ENCODE results near the gene COL5A1.

The COL5A1 gene

DNA sequence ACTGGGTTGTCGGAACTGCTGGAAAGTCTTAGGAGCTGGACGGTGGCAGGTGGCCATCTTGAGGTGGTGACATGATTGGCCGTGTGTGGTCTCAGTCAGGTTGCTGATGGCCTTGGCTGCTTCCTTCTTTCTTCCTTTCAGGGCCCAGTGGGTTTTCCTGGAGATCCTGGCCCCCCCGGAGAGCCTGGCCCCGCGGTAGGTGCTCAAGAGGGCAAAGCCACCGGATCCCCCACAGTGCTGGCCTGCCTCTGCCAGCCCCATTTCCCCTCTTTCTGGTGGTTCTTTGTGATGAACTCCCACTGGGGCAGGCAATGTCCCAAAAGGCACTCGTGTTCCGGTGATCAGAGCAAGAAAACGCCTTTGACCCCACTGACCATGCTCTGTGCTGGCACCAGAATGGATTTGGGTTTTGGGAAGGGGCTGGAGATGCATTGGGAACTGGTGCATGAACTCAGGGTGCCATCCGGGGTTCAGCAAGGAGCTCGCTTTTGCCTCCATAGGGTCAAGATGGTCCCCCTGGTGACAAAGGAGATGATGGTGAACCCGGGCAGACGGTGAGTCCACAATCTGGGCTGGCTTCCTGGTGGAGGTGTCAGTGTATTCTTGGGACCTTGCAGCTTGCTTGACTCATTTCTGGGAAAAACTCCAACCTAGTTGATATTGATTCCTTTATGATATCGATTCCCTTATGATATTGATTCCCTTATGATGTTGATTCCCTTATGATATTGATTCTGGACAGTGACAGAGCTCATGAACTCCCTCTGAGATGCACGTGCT lies 174.0 kb downstream of the COL5A1 start:
- TF ChIP-seq CEBPB (IDR thresholded peaks at IDR 0.05) (no peak), NFIC (IDR thresholded peaks at IDR 0.05) (no peak), ZBTB7A (IDR thresholded peaks at IDR 0.05; ENCODE audit: low read depth) (no peak), FOXM1 (IDR thresholded peaks at IDR 0.05; ENCODE audit: borderline replicate concordance, low read depth) (no peak), YY1 (IDR thresholded peaks at IDR 0.05; ENCODE audit: low read depth) (no peak), TCF12 (IDR thresholded peaks at IDR 0.05; ENCODE audit: low read depth) (no peak), TAF1 (IDR thresholded peaks at IDR 0.05; ENCODE audit: low read depth) (no peak), TEAD4 (IDR thresholded peaks at IDR 0.05) (no peak), CREB1 (IDR thresholded peaks at IDR 0.05; ENCODE audit: low read depth) (no peak), EP300 (IDR thresholded peaks at IDR 0.05; ENCODE audit: borderline replicate concordance) (no peak), EGR1 (IDR thresholded peaks at IDR 0.05) (no peak), RAD21 (IDR thresholded peaks at IDR 0.05; ENCODE audit: low read depth) (no peak)
- TF ChIP-seq, protein P1, sequence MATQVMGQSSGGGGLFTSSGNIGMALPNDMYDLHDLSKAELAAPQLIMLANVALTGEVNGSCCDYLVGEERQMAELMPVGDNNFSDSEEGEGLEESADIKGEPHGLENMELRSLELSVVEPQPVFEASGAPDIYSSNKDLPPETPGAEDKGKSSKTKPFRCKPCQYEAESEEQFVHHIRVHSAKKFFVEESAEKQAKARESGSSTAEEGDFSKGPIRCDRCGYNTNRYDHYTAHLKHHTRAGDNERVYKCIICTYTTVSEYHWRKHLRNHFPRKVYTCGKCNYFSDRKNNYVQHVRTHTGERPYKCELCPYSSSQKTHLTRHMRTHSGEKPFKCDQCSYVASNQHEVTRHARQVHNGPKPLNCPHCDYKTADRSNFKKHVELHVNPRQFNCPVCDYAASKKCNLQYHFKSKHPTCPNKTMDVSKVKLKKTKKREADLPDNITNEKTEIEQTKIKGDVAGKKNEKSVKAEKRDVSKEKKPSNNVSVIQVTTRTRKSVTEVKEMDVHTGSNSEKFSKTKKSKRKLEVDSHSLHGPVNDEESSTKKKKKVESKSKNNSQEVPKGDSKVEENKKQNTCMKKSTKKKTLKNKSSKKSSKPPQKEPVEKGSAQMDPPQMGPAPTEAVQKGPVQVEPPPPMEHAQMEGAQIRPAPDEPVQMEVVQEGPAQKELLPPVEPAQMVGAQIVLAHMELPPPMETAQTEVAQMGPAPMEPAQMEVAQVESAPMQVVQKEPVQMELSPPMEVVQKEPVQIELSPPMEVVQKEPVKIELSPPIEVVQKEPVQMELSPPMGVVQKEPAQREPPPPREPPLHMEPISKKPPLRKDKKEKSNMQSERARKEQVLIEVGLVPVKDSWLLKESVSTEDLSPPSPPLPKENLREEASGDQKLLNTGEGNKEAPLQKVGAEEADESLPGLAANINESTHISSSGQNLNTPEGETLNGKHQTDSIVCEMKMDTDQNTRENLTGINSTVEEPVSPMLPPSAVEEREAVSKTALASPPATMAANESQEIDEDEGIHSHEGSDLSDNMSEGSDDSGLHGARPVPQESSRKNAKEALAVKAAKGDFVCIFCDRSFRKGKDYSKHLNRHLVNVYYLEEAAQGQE (IDR thresholded peaks at IDR 0.05; ENCODE audit: low read depth), result no peak
- TF ChIP-seq, protein P2, sequence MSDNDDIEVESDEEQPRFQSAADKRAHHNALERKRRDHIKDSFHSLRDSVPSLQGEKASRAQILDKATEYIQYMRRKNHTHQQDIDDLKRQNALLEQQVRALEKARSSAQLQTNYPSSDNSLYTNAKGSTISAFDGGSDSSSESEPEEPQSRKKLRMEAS (IDR thresholded peaks at IDR 0.05), result no peak
- TF ChIP-seq, protein P3, sequence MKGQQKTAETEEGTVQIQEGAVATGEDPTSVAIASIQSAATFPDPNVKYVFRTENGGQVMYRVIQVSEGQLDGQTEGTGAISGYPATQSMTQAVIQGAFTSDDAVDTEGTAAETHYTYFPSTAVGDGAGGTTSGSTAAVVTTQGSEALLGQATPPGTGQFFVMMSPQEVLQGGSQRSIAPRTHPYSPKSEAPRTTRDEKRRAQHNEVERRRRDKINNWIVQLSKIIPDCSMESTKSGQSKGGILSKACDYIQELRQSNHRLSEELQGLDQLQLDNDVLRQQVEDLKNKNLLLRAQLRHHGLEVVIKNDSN (IDR thresholded peaks at IDR 0.05), result no peak

DNA sequence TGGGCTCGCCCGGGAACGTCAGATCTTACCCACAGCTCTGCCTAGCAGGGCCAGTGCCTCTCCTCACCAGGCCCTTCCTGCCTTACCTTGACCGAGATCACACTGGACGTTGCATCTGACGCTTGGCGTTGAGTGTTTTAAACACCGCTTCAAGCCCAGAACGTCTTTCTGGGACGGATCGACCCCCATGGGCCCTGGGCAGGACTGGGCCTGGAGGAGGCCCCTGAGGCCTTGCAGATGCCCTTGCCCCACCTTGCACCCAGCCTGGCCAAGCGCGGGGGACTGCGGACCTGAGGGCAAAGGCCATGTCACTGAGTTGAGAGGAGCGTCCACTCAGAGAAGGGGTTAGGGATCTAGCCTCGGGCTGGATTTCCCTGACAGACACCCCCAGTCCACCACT lies 174.7 kb downstream of the COL5A1 start:
- no peak for TF ChIP-seq ZBTB7A (IDR thresholded peaks at IDR 0.05; ENCODE audit: low read depth)
- no peak for TF ChIP-seq TEAD4 (IDR thresholded peaks at IDR 0.05)
- TF ChIP-seq TCF12 (IDR thresholded peaks at IDR 0.05; ENCODE audit: low read depth), result no peak
- no peak for TF ChIP-seq YY1 (IDR thresholded peaks at IDR 0.05; ENCODE audit: low read depth)
- TF ChIP-seq, protein P1 (IDR thresholded peaks at IDR 0.05; ENCODE audit: low read depth), result no peak
- TF ChIP-seq CREB1 (IDR thresholded peaks at IDR 0.05; ENCODE audit: low read depth), result no peak
- no peak for TF ChIP-seq NFIC (IDR thresholded peaks at IDR 0.05)
- no peak for TF ChIP-seq EGR1 (IDR thresholded peaks at IDR 0.05)
- no peak for TF ChIP-seq RAD21 (IDR thresholded peaks at IDR 0.05; ENCODE audit: low read depth)
- TF ChIP-seq, protein P2 (IDR thresholded peaks at IDR 0.05), result no peak
- TF ChIP-seq, protein P3 (IDR thresholded peaks at IDR 0.05), result no peak
- no peak for TF ChIP-seq TAF1 (IDR thresholded peaks at IDR 0.05; ENCODE audit: low read depth)
- TF ChIP-seq FOXM1 (IDR thresholded peaks at IDR 0.05; ENCODE audit: borderline replicate concordance, low read depth), result no peak
- TF ChIP-seq EP300 (IDR thresholded peaks at IDR 0.05; ENCODE audit: borderline replicate concordance), result no peak
- no peak for TF ChIP-seq CEBPB (IDR thresholded peaks at IDR 0.05)

DNA sequence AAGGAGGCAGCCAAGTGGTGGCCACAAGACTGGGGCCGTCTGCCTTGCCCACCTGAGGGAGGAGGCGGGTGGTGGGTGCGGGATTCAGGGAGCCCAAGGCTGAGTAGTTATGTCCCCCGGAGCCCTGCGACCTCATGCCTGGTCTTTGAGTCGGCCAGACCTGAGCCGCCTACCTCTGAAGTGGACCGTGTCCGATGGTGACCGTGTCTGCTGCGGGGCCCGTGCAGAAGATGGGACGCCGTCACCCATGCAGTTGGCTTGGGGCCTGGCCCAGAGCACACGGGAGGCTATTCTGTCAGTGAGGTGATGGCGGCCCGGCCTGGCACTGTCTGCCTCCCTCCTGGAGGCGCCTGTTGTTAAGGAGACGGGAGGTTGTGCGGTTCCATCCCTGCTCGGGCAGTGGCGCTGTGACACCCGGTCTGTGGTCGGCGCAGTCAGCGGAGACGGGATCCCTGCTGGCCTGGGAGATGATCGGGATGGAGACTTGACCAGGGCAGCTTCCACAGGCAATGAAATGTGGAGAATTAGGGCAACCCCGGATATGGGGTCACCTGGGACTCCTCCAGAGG lies 176.5 kb downstream of the COL5A1 start:
- TF ChIP-seq TAF1 (IDR thresholded peaks at IDR 0.05; ENCODE audit: low read depth), result no peak
- TF ChIP-seq EP300 (IDR thresholded peaks at IDR 0.05; ENCODE audit: borderline replicate concordance), result no peak
- no peak for TF ChIP-seq CREB1 (IDR thresholded peaks at IDR 0.05; ENCODE audit: low read depth)
- TF ChIP-seq CEBPB (IDR thresholded peaks at IDR 0.05), result no peak
- no peak for TF ChIP-seq FOXM1 (IDR thresholded peaks at IDR 0.05; ENCODE audit: borderline replicate concordance, low read depth)
- TF ChIP-seq, protein P1 (IDR thresholded peaks at IDR 0.05; ENCODE audit: low read depth), result no peak
- no peak for TF ChIP-seq RAD21 (IDR thresholded peaks at IDR 0.05; ENCODE audit: low read depth)

DNA sequence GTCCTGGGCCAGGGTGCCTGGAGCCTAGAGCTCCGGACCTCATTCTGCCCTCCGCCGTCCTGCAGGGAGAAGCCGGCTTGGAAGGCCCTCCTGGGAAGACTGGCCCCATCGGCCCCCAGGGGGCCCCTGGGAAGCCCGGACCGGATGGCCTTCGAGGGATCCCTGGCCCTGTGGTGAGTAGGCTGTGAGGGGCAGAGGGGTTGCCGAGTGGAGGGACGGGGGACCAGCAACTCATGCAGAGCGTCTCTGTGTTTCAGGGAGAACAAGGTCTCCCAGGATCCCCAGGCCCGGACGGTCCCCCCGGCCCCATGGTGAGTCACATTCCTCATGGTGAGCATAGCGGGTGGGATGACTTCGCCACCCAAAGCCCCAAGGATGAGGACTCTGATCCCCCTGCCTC lies 177.0 kb downstream of the COL5A1 start:
- TF ChIP-seq ZBTB7A (IDR thresholded peaks at IDR 0.05; ENCODE audit: low read depth), result no peak
- no peak for TF ChIP-seq NFIC (IDR thresholded peaks at IDR 0.05)
- TF ChIP-seq TAF1 (IDR thresholded peaks at IDR 0.05; ENCODE audit: low read depth), result no peak
- TF ChIP-seq YY1 (IDR thresholded peaks at IDR 0.05; ENCODE audit: low read depth), result no peak
- no peak for TF ChIP-seq FOXM1 (IDR thresholded peaks at IDR 0.05; ENCODE audit: borderline replicate concordance, low read depth)
- TF ChIP-seq EGR1 (IDR thresholded peaks at IDR 0.05), result no peak
- TF ChIP-seq TCF12 (IDR thresholded peaks at IDR 0.05; ENCODE audit: low read depth), result no peak
- TF ChIP-seq TEAD4 (IDR thresholded peaks at IDR 0.05), result no peak
- TF ChIP-seq CEBPB (IDR thresholded peaks at IDR 0.05), result no peak
- TF ChIP-seq EP300 (IDR thresholded peaks at IDR 0.05; ENCODE audit: borderline replicate concordance), result no peak
- no peak for TF ChIP-seq RAD21 (IDR thresholded peaks at IDR 0.05; ENCODE audit: low read depth)
- TF ChIP-seq, protein P1 (IDR thresholded peaks at IDR 0.05; ENCODE audit: low read depth), result no peak
- TF ChIP-seq, protein P2 (IDR thresholded peaks at IDR 0.05), result no peak
- TF ChIP-seq CREB1 (IDR thresholded peaks at IDR 0.05; ENCODE audit: low read depth), result no peak
- TF ChIP-seq, protein P3 (IDR thresholded peaks at IDR 0.05), result no peak

All from Ishikawa (cell line).